WTC11 (cell line): Measurements from ENCODE around the gene HEYL. TPM values are rescaled to one million over a fixed set of nuclear protein-coding genes. Genes with fewer than 3 reads are reported as not detected.

Source experiments
- ATAC-seq: fragments of 200-7000 bp; cut with Tn5 transposase; 2 replicates; pipeline ENCODE4 v1.10.0; 2021; ENCODE audit warnings: mild to moderate bottlenecking, moderate library complexity
- CTCF ChIA-PET: fragments of 300-600 bp; sonication (Branson Sonifier 250); formaldehyde crosslinking; loops from one replicate; lab custom pipeline; 2021; ENCODE audit warnings: antibody characterized with exemption; lab: Charles Lee
- POLR2A ChIA-PET: fragments of 350-600 bp; sonication (Branson Sonifier 250); formaldehyde crosslinking; loops from one replicate; lab custom pipeline; 2021; ENCODE audit warnings: antibody characterized with exemption; lab: Charles Lee
- DNase-seq: peaks from one replicate; pipeline ENCODE4 v3.0.0; 2021; ENCODE audit warnings: low spot score
- H3K27ac Mint-ChIP-seq: 2 replicates; pipeline ENCODE4 v1.8.0; 2021; ENCODE audit warnings: mixed read lengths
- H3K27me3 Mint-ChIP-seq: 2 replicates; pipeline ENCODE4 v1.8.0; 2021; ENCODE audit warnings: low read depth, mild to moderate bottlenecking, moderate library complexity, mixed read lengths
- H3K36me3 Mint-ChIP-seq: 2 replicates; pipeline ENCODE4 v1.8.0; 2021; ENCODE audit warnings: mixed read lengths
- H3K4me1 Mint-ChIP-seq: 2 replicates; pipeline ENCODE4 v1.8.0; 2022; ENCODE audit warnings: mixed read lengths
- H3K4me3 Mint-ChIP-seq: 2 replicates; pipeline ENCODE4 v1.8.0; 2021; ENCODE audit warnings: mild to moderate bottlenecking, moderate library complexity, mixed read lengths
- H3K9me3 Mint-ChIP-seq: 2 replicates; pipeline ENCODE4 v1.8.0; 2021; ENCODE audit warnings: mixed read lengths
- AFF4 ChIP-seq: sonication (generic); formaldehyde crosslinking; IDR thresholded peaks from 2 replicates; pipeline ENCODE4 v1.8.1; 2023; ENCODE audit warnings: mild to moderate bottlenecking, missing genetic modification reagents, borderline replicate concordance
- CBFB ChIP-seq: sonication (generic); formaldehyde crosslinking; IDR thresholded peaks from 2 replicates; pipeline ENCODE4 v1.8.1; 2022; ENCODE audit warnings: mild to moderate bottlenecking, low read depth, missing genetic modification reagents
- CREB1 ChIP-seq: sonication (generic); formaldehyde crosslinking; IDR thresholded peaks from 2 replicates; pipeline ENCODE4 v1.8.0; 2023; ENCODE audit warnings: mild to moderate bottlenecking, missing genetic modification reagents
- ERG ChIP-seq: fragments of 250-450 bp; sonication (Bioruptor Pico); IDR thresholded peaks from 2 replicates; pipeline ENCODE4 v1.8.0; 2021; ENCODE audit warnings: mild to moderate bottlenecking
- ETV6 ChIP-seq: sonication (generic); formaldehyde crosslinking; IDR thresholded peaks from 2 replicates; pipeline ENCODE4 v1.8.1; 2022; ENCODE audit warnings: mild to moderate bottlenecking, missing genetic modification reagents
- FOXJ3 ChIP-seq: sonication (generic); formaldehyde crosslinking; IDR thresholded peaks from 2 replicates; pipeline ENCODE4 v1.9.0; 2021; ENCODE audit warnings: missing genetic modification reagents, mild to moderate bottlenecking, borderline replicate concordance
- GRHL2 ChIP-seq: fragments of 250-450 bp; sonication (Bioruptor Pico); IDR thresholded peaks from 2 replicates; pipeline ENCODE4 v1.8.0; 2022; ENCODE audit warnings: mild to moderate bottlenecking, moderate library complexity; ENCODE audit not compliant: insufficient replicate concordance, severe bottlenecking
- HMGA2 ChIP-seq: fragments of 250-450 bp; sonication (Bioruptor Pico); IDR thresholded peaks from 2 replicates; pipeline ENCODE4 v1.4.0; 2021; ENCODE audit warnings: mild to moderate bottlenecking, moderate library complexity
- MYBL2 ChIP-seq: sonication (generic); formaldehyde crosslinking; IDR thresholded peaks from 2 replicates; pipeline ENCODE4 v1.8.1; 2023; ENCODE audit warnings: mild to moderate bottlenecking, moderate library complexity, missing genetic modification reagents
- SP1 ChIP-seq: sonication (generic); formaldehyde crosslinking; conservative IDR thresholded peaks from 2 replicates; pipeline ENCODE4 v1.8.1; 2022; ENCODE audit warnings: missing genetic modification reagents
- STAT6 ChIP-seq: sonication (generic); formaldehyde crosslinking; conservative IDR thresholded peaks from 2 replicates; pipeline ENCODE4 v1.8.1; 2023; ENCODE audit warnings: mild to moderate bottlenecking, low read depth, missing genetic modification reagents, moderate library complexity
- TEAD1 ChIP-seq: sonication (generic); formaldehyde crosslinking; IDR thresholded peaks from 2 replicates; pipeline ENCODE4 v1.8.0; 2022; ENCODE audit warnings: mild to moderate bottlenecking, missing genetic modification reagents
- ZMAT4 ChIP-seq: fragments of 250-450 bp; sonication (Bioruptor Pico); IDR thresholded peaks from 2 replicates; pipeline ENCODE4 v1.9.0; 2021; ENCODE audit warnings: mild to moderate bottlenecking
- ZNF263 ChIP-seq: sonication (generic); formaldehyde crosslinking; IDR thresholded peaks from 2 replicates; pipeline ENCODE4 v1.8.1; 2022; ENCODE audit warnings: low read depth, mild to moderate bottlenecking, moderate library complexity, missing genetic modification reagents
- ZNF281 ChIP-seq: sonication (generic); formaldehyde crosslinking; IDR thresholded peaks from 2 replicates; pipeline ENCODE4 v1.8.0; 2023; ENCODE audit warnings: mild to moderate bottlenecking, missing genetic modification reagents
- ZNF416 ChIP-seq: fragments of 250-450 bp; sonication (Bioruptor Pico); IDR thresholded peaks from 2 replicates; pipeline ENCODE4 v1.9.0; 2021; ENCODE audit warnings: mild to moderate bottlenecking, inconsistent platforms
- total RNA-seq: library from RNA; stranded (reverse); gene quantifications from 3 replicates; pipeline ENCODE4 v1.2.3, GENCODE V29; 2021

HEYL gene
- total RNA-seq, 1 experiment from 2014 or later: 2.3 TPM

- Mint-ChIP-seq H3K9me3 (peaks cover 3% of the 10 kb centered on the region), H3K27me3 (peaks cover 55% of the 10 kb centered on the region)
- CTCF ChIA-PET: interaction anchor here (2.1 kb wide), 1 partner anchor 15 kb away, joined by 5 read pairs; no protein-coding TSS in a partner anchor
These were observed 13.8 kb downstream of the HEYL start for GRCh38 chr1:39625462-39626273.

GRCh38 chr1:39625009-39625408, 14.4 kb downstream of the HEYL start:
- no peak for ATAC-seq
- Mint-ChIP-seq H3K27ac (no peak overlapping the region), H3K4me3 (no peak overlapping the region), H3K36me3 (no peaks in the 10 kb centered on the region), H3K27me3 (peaks cover 51% of the 10 kb centered on the region), H3K9me3 (peaks cover 5% of the 10 kb centered on the region), H3K4me1 (no peaks in the 10 kb centered on the region)
- TF ChIP-seq ZMAT4 (CRISPR knock-in tag): no peak
- TF ChIP-seq HMGA2 (CRISPR knock-in tag): no peak
- no peak for TF ChIP-seq SP1 (CRISPR knock-in tag)
- no peak for TF ChIP-seq ETV6 (CRISPR knock-in tag)
- no peak for TF ChIP-seq ZNF281
- TF ChIP-seq ZNF263: no peak
- TF ChIP-seq AFF4 (CRISPR knock-in tag): no peak
- TF ChIP-seq STAT6 (CRISPR knock-in tag): no peak
- TF ChIP-seq CBFB (CRISPR knock-in tag): no peak
- TF ChIP-seq GRHL2: no peak
- no peak for TF ChIP-seq CREB1
- TF ChIP-seq MYBL2 (CRISPR knock-in tag): no peak
- TF ChIP-seq TEAD1: no peak
- no peak for TF ChIP-seq ZNF416 (CRISPR knock-in tag)
- no peak for TF ChIP-seq ERG
- ChIA-PET POLR2A (no interaction called here), CTCF (interaction anchor here (1.1 to 2.1 kb wide), 3 partner anchors 14 to 33 kb away, joined by 3 to 5 read pairs (median 3); no protein-coding TSS in a partner anchor)
- DNase-seq: no peak

More at GRCh38 chr1:39625462-39626273, 13.8 kb downstream of the HEYL start:
- no peak overlapping the region for H3K4me3 Mint-ChIP-seq
- TF ChIP-seq FOXJ3 (CRISPR knock-in tag): no peak
- TF ChIP-seq, all 79 proteins: peak for 0
- POLR2A ChIA-PET: no interaction called here
- Mint-ChIP-seq H3K27ac (no peak overlapping the region), H3K36me3 (no peaks in the 10 kb centered on the region), H3K4me1 (no peaks in the 10 kb centered on the region)
- DNase-seq: no peak
- ATAC-seq: peak; percentile 47; the same call in 1 of the 2 replicates
